Measurements from ENCODE around the gene TIMM44. TPM values are rescaled to one million over a fixed set of nuclear protein-coding genes. Genes with fewer than 3 reads are reported as not detected.
A peak's percentile ranks its signal among the peaks of the same experiment; 100 is the strongest.

TIMM44 gene, protein sequence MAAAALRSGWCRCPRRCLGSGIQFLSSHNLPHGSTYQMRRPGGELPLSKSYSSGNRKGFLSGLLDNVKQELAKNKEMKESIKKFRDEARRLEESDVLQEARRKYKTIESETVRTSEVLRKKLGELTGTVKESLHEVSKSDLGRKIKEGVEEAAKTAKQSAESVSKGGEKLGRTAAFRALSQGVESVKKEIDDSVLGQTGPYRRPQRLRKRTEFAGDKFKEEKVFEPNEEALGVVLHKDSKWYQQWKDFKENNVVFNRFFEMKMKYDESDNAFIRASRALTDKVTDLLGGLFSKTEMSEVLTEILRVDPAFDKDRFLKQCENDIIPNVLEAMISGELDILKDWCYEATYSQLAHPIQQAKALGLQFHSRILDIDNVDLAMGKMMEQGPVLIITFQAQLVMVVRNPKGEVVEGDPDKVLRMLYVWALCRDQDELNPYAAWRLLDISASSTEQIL
- total RNA-seq (2014; rRNA removed; shearing (Covaris generic)) (86.0 and 89.0 TPM in 2 replicates), total RNA-seq (2022) (97.6 and 116 TPM in 2 replicates), Bru-seq, nascent RNA (percentile 71 among the genes with signal in this experiment), BruChase-seq, experiment 1, labeled RNA remaining after a 6-hour chase (percentile 77 among the genes with signal in this experiment), BruChase-seq, experiment 2, labeled RNA remaining after a 2-hour chase (percentile 81 among the genes with signal in this experiment)
- long read RNA-seq, transcript TIMM44-201 (13 exons, 2,075 nt): major isoform, 75 of 121 reads
- long read RNA-seq, transcript TIMM44-210 (1 exons, 2,227 nt): minor isoform, 8 of 121 reads
- long read RNA-seq, partial matches to known transcripts: 11 of 121 reads
- long read RNA-seq, other reads (novel, unspliced or antisense): 22 of 121 reads

GRCh38 chr19:7943444-7944176, at the start of gene TIMM44:
Gene TIMM44, minus strand, starts transcription at chr19:7943666. Its CDS starts 15 bp downstream, at chr19:7943651.
- intact Hi-C loops (cut with micrococcal nuclease; ENCODE audit: unreplicated experiment): loop anchor here (1.0 to 5.0 kb wide), 7 partner anchors 23 to 324 kb away; partner anchors contain the start of genes ELAVL1 and SNAPC2
- TF ChIP-seq, protein P1, sequence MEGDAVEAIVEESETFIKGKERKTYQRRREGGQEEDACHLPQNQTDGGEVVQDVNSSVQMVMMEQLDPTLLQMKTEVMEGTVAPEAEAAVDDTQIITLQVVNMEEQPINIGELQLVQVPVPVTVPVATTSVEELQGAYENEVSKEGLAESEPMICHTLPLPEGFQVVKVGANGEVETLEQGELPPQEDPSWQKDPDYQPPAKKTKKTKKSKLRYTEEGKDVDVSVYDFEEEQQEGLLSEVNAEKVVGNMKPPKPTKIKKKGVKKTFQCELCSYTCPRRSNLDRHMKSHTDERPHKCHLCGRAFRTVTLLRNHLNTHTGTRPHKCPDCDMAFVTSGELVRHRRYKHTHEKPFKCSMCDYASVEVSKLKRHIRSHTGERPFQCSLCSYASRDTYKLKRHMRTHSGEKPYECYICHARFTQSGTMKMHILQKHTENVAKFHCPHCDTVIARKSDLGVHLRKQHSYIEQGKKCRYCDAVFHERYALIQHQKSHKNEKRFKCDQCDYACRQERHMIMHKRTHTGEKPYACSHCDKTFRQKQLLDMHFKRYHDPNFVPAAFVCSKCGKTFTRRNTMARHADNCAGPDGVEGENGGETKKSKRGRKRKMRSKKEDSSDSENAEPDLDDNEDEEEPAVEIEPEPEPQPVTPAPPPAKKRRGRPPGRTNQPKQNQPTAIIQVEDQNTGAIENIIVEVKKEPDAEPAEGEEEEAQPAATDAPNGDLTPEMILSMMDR (conservative IDR thresholded peaks at IDR 0.05; ENCODE audit: low read length): no peak
- no peak for TF ChIP-seq EZH2phosphoT487 (IDR thresholded peaks at IDR 0.05; ENCODE audit: borderline replicate concordance, low read depth, low read length)

DNA sequence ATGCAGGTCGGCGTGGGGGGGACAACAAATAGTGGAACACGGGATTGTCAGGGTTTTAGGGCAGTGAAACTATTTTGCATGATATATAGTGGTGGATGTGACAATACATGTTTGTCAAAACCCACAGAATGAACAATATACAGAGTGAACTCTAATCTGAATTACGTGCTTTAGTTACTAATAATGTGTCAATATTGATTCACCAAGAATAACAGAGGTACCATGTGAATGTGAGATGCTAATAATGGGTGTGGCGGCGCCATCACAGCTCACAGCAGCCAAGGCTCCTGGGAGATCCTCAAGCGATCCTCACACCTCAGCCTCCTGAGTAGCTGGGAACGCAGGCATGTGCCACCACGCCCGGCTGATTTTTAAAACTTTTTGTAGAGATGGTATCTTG, 49.1 kb upstream of the TIMM44 start:
- intact Hi-C loops (cut with micrococcal nuclease; ENCODE audit: unreplicated experiment): no loop called here
- no TSS peak for BruUV-seq (replicated peaks)
- no peak for DNase-seq (ENCODE audit: low spot score)
- H3K9me3 ChIP-seq (ENCODE audit: low read length): no peaks in the 10 kb centered on the region
- no peak for TF ChIP-seq EZH2phosphoT487 (IDR thresholded peaks at IDR 0.05; ENCODE audit: borderline replicate concordance, low read depth, low read length)
- TF ChIP-seq, protein P1 (conservative IDR thresholded peaks at IDR 0.05; ENCODE audit: low read length): no peak
- H3K4me3 ChIP-seq (ENCODE audit: low read depth, low read length, poor library complexity, severe bottlenecking): no peak overlapping the region
- POLR2A ChIA-PET: interaction anchor here (0.7 kb wide), 1 partner anchor 48 kb away, joined by 3 read pairs; no protein-coding TSS in a partner anchor
- H3K9me2 ChIP-seq (ENCODE audit: insufficient read depth, low read length): no peaks in the 10 kb centered on the region
- H3K79me2 ChIP-seq (ENCODE audit: insufficient read depth, low read depth, low read length): peaks cover 56% of the 10 kb centered on the region
- H4K20me1 ChIP-seq (ENCODE audit: insufficient read depth, low read length): peaks cover 39% of the 10 kb centered on the region
- H2AFZ ChIP-seq (ENCODE audit: low read length): no peak overlapping the region
- no peak overlapping the region for H3K27ac ChIP-seq (ENCODE audit: low read depth, low read length, poor library complexity, severe bottlenecking)
- H3K36me3 ChIP-seq (ENCODE audit: insufficient read depth, low read length): peaks cover 76% of the 10 kb centered on the region
- H3K4me2 ChIP-seq (ENCODE audit: low read length): no peak overlapping the region
- peaks cover 22% of the 10 kb centered on the region for H3K4me1 ChIP-seq (ENCODE audit: insufficient read depth, low read length, poor library complexity, severe bottlenecking)
- CTCF ChIA-PET (ENCODE audit: unreplicated experiment): no interaction called here

More at GRCh38 chr19:7943444-7944176, at the start of gene TIMM44:
- Histone ChIP-seq H3K27ac (ENCODE audit: low read depth, low read length, poor library complexity, severe bottlenecking) (peak within 1 kb of the TSS; percentile 69), H2AFZ (ENCODE audit: low read length) (peak within 1 kb of the TSS; percentile 52), H3K4me2 (ENCODE audit: low read length) (peak within 1 kb of the TSS; percentile 84), H3K4me3 (ENCODE audit: low read depth, low read length, poor library complexity, severe bottlenecking) (peak within 1 kb of the TSS; percentile 94), H3K9me3 (ENCODE audit: low read length) (no peaks in the 10 kb centered on the region), H3K36me3 (ENCODE audit: insufficient read depth, low read length) (peaks cover 29% of the 10 kb centered on the region), H4K20me1 (ENCODE audit: insufficient read depth, low read length) (0 out of 2 replicates have a peak, but pooled peaks cover 5% of the 10 kb centered on the region), H3K4me1 (ENCODE audit: insufficient read depth, low read length, poor library complexity, severe bottlenecking) (peaks cover 18% of the 10 kb centered on the region), H3K79me2 (ENCODE audit: insufficient read depth, low read depth, low read length) (peaks cover 40% of the 10 kb centered on the region), H3K9me2 (ENCODE audit: insufficient read depth, low read length) (no peaks in the 10 kb centered on the region)
- CTCF ChIA-PET (ENCODE audit: unreplicated experiment): interaction anchor here (0.6 to 2.0 kb wide), 5 partner anchors 23 to 266 kb away, joined by 3 to 15 read pairs (median 4); partner anchors contain the start of gene SNAPC2
- DNase-seq (ENCODE audit: low spot score): peak; percentile 100
- POLR2A ChIA-PET: interaction anchor here (0.6 to 2.8 kb wide), 7 partner anchors 16 to 338 kb away, joined by 3 to 12 read pairs (median 5); partner anchors contain the start of gene SNAPC2
- no TSS peak for BruUV-seq (replicated peaks)

All from OCI-LY7 (cell line).